GM12878 (cell line): ENCODE results near the gene RAB3GAP1. TPM values are rescaled to one million over a fixed set of nuclear protein-coding genes. Genes with fewer than 3 reads are reported as not detected.

ENCODE experiments used
- ATAC-seq: fragments of 200-7000 bp; cut with Tn5 transposase; 3 replicates; pipeline ENCODE4 v1.9.1; 2020; ENCODE audit warnings: mild to moderate bottlenecking, moderate library complexity
- BruUV-seq: library from RNA; stranded (reverse); fragments of 400-500 nt; replicated peaks from 2 replicates; lab custom pipeline; 2021; lab: Mats Ljungman, UMichigan
- CTCF ChIA-PET: fragments of 300-600 bp; sonication (Branson Sonifier 250); formaldehyde crosslinking; extraction: SDS; loops from one replicate; lab custom pipeline; 2021; ENCODE audit warnings: inconsistent platforms; lab: Yijun Ruan, JAX
- POLR2A ChIA-PET: fragments of 350-600 bp; formaldehyde crosslinking; extraction: SDS; loops from one replicate; lab custom pipeline; 2021; ENCODE audit warnings: inconsistent platforms; lab: Charles Lee
- RAD21 ChIA-PET: fragments of 300-600 bp; sonication (Branson Sonifier 250); formaldehyde crosslinking; loops from one replicate; lab custom pipeline; 2023; ENCODE audit warnings: antibody characterized with exemption; ENCODE audit not compliant: unreplicated experiment; lab: Charles Lee
- SMC1A ChIA-PET: fragments of 300-600 bp; sonication (Branson Sonifier 250); formaldehyde crosslinking; loops from one replicate; lab custom pipeline; 2023; ENCODE audit not compliant: unreplicated experiment, uncharacterized antibody; lab: Charles Lee
- DNase-seq: peaks from one replicate; pipeline ENCODE4 v3.0.0-alpha.2; 2011; ENCODE audit warnings: low read depth, low spot score
- FAIRE-seq: peaks from 3 replicates; lab custom pipeline; 2011; peaks lifted over from hg19 to GRCh38; lab: Jason Lieb, UNC
- H2AFZ ChIP-seq: 2 replicates; pipeline ENCODE4 v1.6.0; 2011; ENCODE audit warnings: low read depth, low read length, control low read depth; ENCODE audit not compliant: control insufficient read depth
- H3K27ac ChIP-seq: 2 replicates; pipeline ENCODE4 v1.5.1; 2011; ENCODE audit warnings: control low read depth; ENCODE audit not compliant: control insufficient read depth, insufficient read depth
- H3K27me3 ChIP-seq, 2 experiments: replicated peaks in 1 of 2; 2 replicates each; pipeline versions ENCODE4 v1.6.0 to v1.6.1; 2011; ENCODE audit warnings: low read length in 1 of 2; ENCODE audit not compliant: control insufficient read depth in 2 of 2, insufficient read depth in 2 of 2
- H3K36me3 ChIP-seq, 2 experiments: 2 replicates each; pipeline ENCODE4 v1.5.1; 2011; ENCODE audit warnings: low read length in 1 of 2; ENCODE audit not compliant: control insufficient read depth in 2 of 2, insufficient read depth in 2 of 2
- H3K4me1 ChIP-seq: 2 replicates; pipeline ENCODE4 v1.6.1; 2011; ENCODE audit warnings: mild to moderate bottlenecking, low read length, moderate library complexity, mixed read lengths; ENCODE audit not compliant: control insufficient read depth, insufficient read depth
- H3K4me2 ChIP-seq: 2 replicates; pipeline ENCODE4 v1.6.0; 2011; ENCODE audit warnings: control low read depth; ENCODE audit not compliant: control insufficient read depth, insufficient read depth
- H3K4me3 ChIP-seq: fragments of 200-600 bp; sonication (generic); 2 replicates; pipeline ENCODE4 v1.5.1; 2016
- H3K79me2 ChIP-seq: 2 replicates; pipeline ENCODE4 v1.6.0; 2011; ENCODE audit warnings: low read length; ENCODE audit not compliant: control insufficient read depth, insufficient read depth
- H3K9ac ChIP-seq: 2 replicates; pipeline ENCODE4 v1.8.0; 2011; ENCODE audit warnings: low read length, control low read depth, mixed read lengths; ENCODE audit not compliant: control insufficient read depth, insufficient read depth
- H3K9me3 ChIP-seq: replicated peaks from 3 replicates; pipeline ENCODE4 v1.5.1; 2011; ENCODE audit warnings: mild to moderate bottlenecking, low read length; ENCODE audit not compliant: control insufficient read depth, insufficient read depth
- H4K20me1 ChIP-seq: 2 replicates; pipeline ENCODE4 v1.6.0; 2011; ENCODE audit not compliant: control insufficient read depth, insufficient read depth
- BRCA1 ChIP-seq: IDR thresholded peaks from 2 replicates; pipeline ENCODE4 v1.6.1; 2011; ENCODE audit warnings: low read depth, low read length, improper control_type of control experiment
- DPF2 ChIP-seq: fragments of 450-650 bp; IDR thresholded peaks from 2 replicates; pipeline ENCODE4 v1.6.1; 2017; ENCODE audit warnings: mild to moderate bottlenecking
- GATAD2B ChIP-seq: fragments of 450-650 bp; conservative IDR thresholded peaks from 2 replicates; pipeline ENCODE4 v1.6.1; 2017; ENCODE audit warnings: low read depth, mild to moderate bottlenecking, moderate library complexity
- HDGF ChIP-seq: fragments of 450-650 bp; IDR thresholded peaks from 2 replicates; pipeline ENCODE4 v1.6.1; 2016; ENCODE audit warnings: antibody characterized with exemption
- LARP7 ChIP-seq: fragments of 450-650 bp; IDR thresholded peaks from 2 replicates; pipeline ENCODE4 v1.6.1; 2017; ENCODE audit warnings: mild to moderate bottlenecking
- MEF2B ChIP-seq: fragments of 450-650 bp; IDR thresholded peaks from 2 replicates; pipeline ENCODE4 v1.6.1; 2018; ENCODE audit warnings: mild to moderate bottlenecking, moderate library complexity; ENCODE audit not compliant: partially characterized antibody, poor library complexity, severe bottlenecking
- NFIC ChIP-seq: IDR thresholded peaks from 2 replicates; pipeline ENCODE4 v1.6.1; 2012; ENCODE audit warnings: low read depth, mild to moderate bottlenecking, inconsistent platforms, low read length, moderate library complexity
- POLR2AphosphoS5 ChIP-seq: IDR thresholded peaks from 2 replicates; pipeline ENCODE4 v1.6.1; 2011; ENCODE audit warnings: mild to moderate bottlenecking, low read length, inconsistent platforms
- RAD51 ChIP-seq: fragments of 450-650 bp; IDR thresholded peaks from 2 replicates; pipeline ENCODE4 v1.6.1; 2016; ENCODE audit warnings: moderate library complexity, mild to moderate bottlenecking, inconsistent platforms
- RUNX3 ChIP-seq: IDR thresholded peaks from 2 replicates; pipeline ENCODE4 v1.6.1; 2012; ENCODE audit warnings: low read length, inconsistent platforms
- TCF3 ChIP-seq: IDR thresholded peaks from 2 replicates; pipeline ENCODE4 v1.6.1; 2012; ENCODE audit warnings: low read depth, mild to moderate bottlenecking, low read length, borderline replicate concordance; ENCODE audit not compliant: insufficient read depth
- ZNF217 ChIP-seq: fragments of 450-650 bp; IDR thresholded peaks from 2 replicates; pipeline ENCODE4 v1.6.1; 2017; ENCODE audit warnings: antibody characterized with exemption, mild to moderate bottlenecking
- WGBS: methylation state at CpG from one replicate; pipeline ENCODE4 v1.1.6; 2016; ENCODE audit warnings: low lambda C conversion rate; ENCODE audit not compliant: insufficient replicate concordance, insufficient coverage; ENCODE audit errors: missing lambda C conversion rate; 5-methylcytosine and 5-hydroxymethylcytosine counted together
- in situ Hi-C: fragments of 300-500 bp; cut with MboI; formaldehyde crosslinking; loops from 9 replicates; pipeline ENCODE4 v1.14.3; 2018; ENCODE audit warnings: mixed read lengths
- intact Hi-C: fragments of 100-400 bp; cut with micrococcal nuclease; formaldehyde crosslinking; loops from one replicate; pipeline ENCODE4 v1.14.2; 2022; ENCODE audit not compliant: unreplicated experiment
- polyA plus RNA-seq, 11 experiments: library from polyadenylated mRNA; depleted of rRNA in 4 of 11; unstranded in 6 of 11; stranded (reverse) in 5 of 11; fragments of >200 nt; fragmentation: Nextera tagmentation in 4 of 11; fragmentation: Illumina TruSeq in 1 of 11; extraction: Ambion mirVana in 4 of 11; extraction: Trizol in 1 of 11; gene quantifications; 1 replicate in 1 of 11; 2 replicates in 10 of 11; pipeline versions ENCODE4 v1.2.1 to v1.2.3, GENCODE V29; 2011 to 2016; ENCODE audit warnings: inconsistent platforms in 2 of 11, missing spikeins in 2 of 11, low read depth in 1 of 11
- total RNA-seq, 4 experiments: library from RNA; depleted of rRNA in 3 of 4; stranded (reverse); fragments of >200 nt in 3 of 4; fragmentation: Illumina TruSeq in 1 of 4; extraction: Trizol in 1 of 4; gene quantifications; 2 replicates each; pipeline versions ENCODE4 v1.2.1 to v1.2.3, GENCODE V29; 2013 to 2021
- TF ChIP-seq, protein P1 (sequence below): fragments of 450-650 bp; formaldehyde crosslinking; IDR thresholded peaks from 2 replicates; pipeline ENCODE4 v1.4.0; 2020; ENCODE audit warnings: mild to moderate bottlenecking, moderate library complexity
- TF ChIP-seq, protein P2 (sequence below): IDR thresholded peaks from 2 replicates; pipeline ENCODE4 v1.6.1; 2012; ENCODE audit warnings: improper control_type of control experiment, low read depth, low read length; ENCODE audit not compliant: insufficient replicate concordance

RAB3GAP1 gene
- total and polyA plus RNA-seq, 10 of the 15 experiments (the other 5 are each of a cell fraction or from before 2014, with no cell fraction given): 13.7 to 36.9 (median 21.0) TPM

DNA sequence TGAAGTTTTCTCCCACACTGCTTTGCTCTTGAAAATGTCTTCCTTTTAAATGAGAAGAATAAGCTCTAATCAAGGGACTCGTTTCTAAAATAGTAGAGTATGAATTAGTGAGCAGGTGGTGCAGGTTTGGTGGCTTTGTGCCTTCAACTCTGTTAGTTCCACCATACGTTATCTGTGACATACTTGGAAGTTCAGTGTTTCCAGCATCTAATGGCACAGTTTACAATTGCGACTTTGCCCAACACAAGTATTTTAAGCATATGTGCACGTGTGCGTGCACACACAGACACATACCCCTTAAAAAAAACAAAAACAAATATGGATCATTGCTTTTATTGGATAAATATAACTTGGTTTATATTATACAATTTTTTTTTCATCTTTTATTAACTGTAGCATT lies 111.8 kb downstream of the RAB3GAP1 start:
- H3K36me3 ChIP-seq: peaks cover 7 to 24% of the 10 kb centered on the region in 2 experiments
- H3K4me3 ChIP-seq: no peak overlapping the region
- no TSS peak for BruUV-seq
- no peak overlapping the region for H3K27ac ChIP-seq
- no peaks in the 10 kb centered on the region for H4K20me1 ChIP-seq
- no peaks in the 10 kb centered on the region for H3K9me3 ChIP-seq
- no peaks in the 10 kb centered on the region for H3K27me3 ChIP-seq
- H3K4me2 ChIP-seq: no peak overlapping the region
- POLR2A ChIA-PET: interaction anchor here (0.8 kb wide), 1 partner anchor 18 kb away, joined by 3 read pairs; no protein-coding TSS in a partner anchor
- ATAC-seq (no peak), DNase-seq (no peak), FAIRE-seq (no peak)
- H3K79me2 ChIP-seq: no peaks in the 10 kb centered on the region
- H3K4me1 ChIP-seq: peaks cover 6% of the 10 kb centered on the region
- H3K9ac ChIP-seq: no peak overlapping the region
- SMC1A ChIA-PET: interaction anchor here (1.1 to 1.3 kb wide), 3 partner anchors 32 to 546 kb away, joined by 3 to 4 read pairs (median 3); no protein-coding TSS in a partner anchor
- in situ Hi-C loops: no loop called here
- CTCF ChIA-PET: interaction anchor here (0.9 to 1.1 kb wide), 2 partner anchors 159 to 175 kb away, joined by 3 to 4 read pairs; no protein-coding TSS in a partner anchor
- intact Hi-C loops: no loop called here
- RAD21 ChIA-PET: interaction anchor here (1.1 kb wide), 1 partner anchor 175 kb away, joined by 3 read pairs; no protein-coding TSS in a partner anchor
- over 99% methylated on average over 5 of the region's 5 CpGs for WGBS
- H2AFZ ChIP-seq: no peak overlapping the region
- TF ChIP-seq MEF2B: no peak
- no peak for TF ChIP-seq BRCA1
- TF ChIP-seq TCF3: no peak
- TF ChIP-seq, protein P1, sequence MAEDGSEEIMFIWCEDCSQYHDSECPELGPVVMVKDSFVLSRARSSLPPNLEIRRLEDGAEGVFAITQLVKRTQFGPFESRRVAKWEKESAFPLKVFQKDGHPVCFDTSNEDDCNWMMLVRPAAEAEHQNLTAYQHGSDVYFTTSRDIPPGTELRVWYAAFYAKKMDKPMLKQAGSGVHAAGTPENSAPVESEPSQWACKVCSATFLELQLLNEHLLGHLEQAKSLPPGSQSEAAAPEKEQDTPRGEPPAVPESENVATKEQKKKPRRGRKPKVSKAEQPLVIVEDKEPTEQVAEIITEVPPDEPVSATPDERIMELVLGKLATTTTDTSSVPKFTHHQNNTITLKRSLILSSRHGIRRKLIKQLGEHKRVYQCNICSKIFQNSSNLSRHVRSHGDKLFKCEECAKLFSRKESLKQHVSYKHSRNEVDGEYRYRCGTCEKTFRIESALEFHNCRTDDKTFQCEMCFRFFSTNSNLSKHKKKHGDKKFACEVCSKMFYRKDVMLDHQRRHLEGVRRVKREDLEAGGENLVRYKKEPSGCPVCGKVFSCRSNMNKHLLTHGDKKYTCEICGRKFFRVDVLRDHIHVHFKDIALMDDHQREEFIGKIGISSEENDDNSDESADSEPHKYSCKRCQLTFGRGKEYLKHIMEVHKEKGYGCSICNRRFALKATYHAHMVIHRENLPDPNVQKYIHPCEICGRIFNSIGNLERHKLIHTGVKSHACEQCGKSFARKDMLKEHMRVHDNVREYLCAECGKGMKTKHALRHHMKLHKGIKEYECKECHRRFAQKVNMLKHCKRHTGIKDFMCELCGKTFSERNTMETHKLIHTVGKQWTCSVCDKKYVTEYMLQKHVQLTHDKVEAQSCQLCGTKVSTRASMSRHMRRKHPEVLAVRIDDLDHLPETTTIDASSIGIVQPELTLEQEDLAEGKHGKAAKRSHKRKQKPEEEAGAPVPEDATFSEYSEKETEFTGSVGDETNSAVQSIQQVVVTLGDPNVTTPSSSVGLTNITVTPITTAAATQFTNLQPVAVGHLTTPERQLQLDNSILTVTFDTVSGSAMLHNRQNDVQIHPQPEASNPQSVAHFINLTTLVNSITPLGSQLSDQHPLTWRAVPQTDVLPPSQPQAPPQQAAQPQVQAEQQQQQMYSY (CRISPR knock-in tag): no peak
- no peak for TF ChIP-seq DPF2
- TF ChIP-seq POLR2AphosphoS5: no peak
- no peak for TF ChIP-seq RAD51
- no peak for TF ChIP-seq RUNX3
- TF ChIP-seq GATAD2B: no peak
- TF ChIP-seq, protein P2, sequence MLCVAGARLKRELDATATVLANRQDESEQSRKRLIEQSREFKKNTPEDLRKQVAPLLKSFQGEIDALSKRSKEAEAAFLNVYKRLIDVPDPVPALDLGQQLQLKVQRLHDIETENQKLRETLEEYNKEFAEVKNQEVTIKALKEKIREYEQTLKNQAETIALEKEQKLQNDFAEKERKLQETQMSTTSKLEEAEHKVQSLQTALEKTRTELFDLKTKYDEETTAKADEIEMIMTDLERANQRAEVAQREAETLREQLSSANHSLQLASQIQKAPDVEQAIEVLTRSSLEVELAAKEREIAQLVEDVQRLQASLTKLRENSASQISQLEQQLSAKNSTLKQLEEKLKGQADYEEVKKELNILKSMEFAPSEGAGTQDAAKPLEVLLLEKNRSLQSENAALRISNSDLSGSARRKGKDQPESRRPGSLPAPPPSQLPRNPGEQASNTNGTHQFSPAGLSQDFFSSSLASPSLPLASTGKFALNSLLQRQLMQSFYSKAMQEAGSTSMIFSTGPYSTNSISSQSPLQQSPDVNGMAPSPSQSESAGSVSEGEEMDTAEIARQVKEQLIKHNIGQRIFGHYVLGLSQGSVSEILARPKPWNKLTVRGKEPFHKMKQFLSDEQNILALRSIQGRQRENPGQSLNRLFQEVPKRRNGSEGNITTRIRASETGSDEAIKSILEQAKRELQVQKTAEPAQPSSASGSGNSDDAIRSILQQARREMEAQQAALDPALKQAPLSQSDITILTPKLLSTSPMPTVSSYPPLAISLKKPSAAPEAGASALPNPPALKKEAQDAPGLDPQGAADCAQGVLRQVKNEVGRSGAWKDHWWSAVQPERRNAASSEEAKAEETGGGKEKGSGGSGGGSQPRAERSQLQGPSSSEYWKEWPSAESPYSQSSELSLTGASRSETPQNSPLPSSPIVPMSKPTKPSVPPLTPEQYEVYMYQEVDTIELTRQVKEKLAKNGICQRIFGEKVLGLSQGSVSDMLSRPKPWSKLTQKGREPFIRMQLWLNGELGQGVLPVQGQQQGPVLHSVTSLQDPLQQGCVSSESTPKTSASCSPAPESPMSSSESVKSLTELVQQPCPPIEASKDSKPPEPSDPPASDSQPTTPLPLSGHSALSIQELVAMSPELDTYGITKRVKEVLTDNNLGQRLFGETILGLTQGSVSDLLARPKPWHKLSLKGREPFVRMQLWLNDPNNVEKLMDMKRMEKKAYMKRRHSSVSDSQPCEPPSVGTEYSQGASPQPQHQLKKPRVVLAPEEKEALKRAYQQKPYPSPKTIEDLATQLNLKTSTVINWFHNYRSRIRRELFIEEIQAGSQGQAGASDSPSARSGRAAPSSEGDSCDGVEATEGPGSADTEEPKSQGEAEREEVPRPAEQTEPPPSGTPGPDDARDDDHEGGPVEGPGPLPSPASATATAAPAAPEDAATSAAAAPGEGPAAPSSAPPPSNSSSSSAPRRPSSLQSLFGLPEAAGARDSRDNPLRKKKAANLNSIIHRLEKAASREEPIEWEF: no peak
- TF ChIP-seq NFIC: no peak
- TF ChIP-seq ZNF217: no peak
- TF ChIP-seq LARP7: no peak
- TF ChIP-seq HDGF: no peak
